GM19239 (cell line): ENCODE data around the gene NUDT3.
"Not testable (repeated sequence)": the region's sequence is repeated elsewhere in the genome, so short reads cannot be mapped to it uniquely, and the experiment has no call there.

Experiments
- DNase-seq: peaks from one replicate; pipeline ENCODE4 v3.0.0; 2011; ENCODE audit warnings: low spot score; ENCODE audit not compliant: insufficient read length
- FAIRE-seq: peaks from 2 replicates; lab custom pipeline; 2011; peaks lifted over from hg19 to GRCh38; lab: Jason Lieb, UNC

The NUDT3 gene

DNA sequence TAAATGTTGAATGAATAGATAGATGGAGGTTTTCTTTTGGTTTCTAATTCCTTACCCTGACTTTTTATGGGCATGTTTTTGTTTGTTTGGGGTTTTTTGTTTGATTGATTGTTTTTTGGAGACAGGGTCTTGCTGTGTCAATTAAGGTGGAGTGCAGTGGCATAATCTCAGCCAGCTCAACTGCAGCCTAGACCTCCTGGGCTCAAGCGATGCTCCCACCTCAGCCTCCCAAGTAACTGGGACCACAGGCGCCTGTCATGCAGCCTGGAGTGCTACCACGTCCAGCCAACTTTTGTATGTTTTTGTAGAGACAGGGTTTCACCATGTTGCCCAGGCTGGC, 1.5 kb upstream of the NUDT3 start:
- DNase-seq (no peak), FAIRE-seq (no peak)

DNA sequence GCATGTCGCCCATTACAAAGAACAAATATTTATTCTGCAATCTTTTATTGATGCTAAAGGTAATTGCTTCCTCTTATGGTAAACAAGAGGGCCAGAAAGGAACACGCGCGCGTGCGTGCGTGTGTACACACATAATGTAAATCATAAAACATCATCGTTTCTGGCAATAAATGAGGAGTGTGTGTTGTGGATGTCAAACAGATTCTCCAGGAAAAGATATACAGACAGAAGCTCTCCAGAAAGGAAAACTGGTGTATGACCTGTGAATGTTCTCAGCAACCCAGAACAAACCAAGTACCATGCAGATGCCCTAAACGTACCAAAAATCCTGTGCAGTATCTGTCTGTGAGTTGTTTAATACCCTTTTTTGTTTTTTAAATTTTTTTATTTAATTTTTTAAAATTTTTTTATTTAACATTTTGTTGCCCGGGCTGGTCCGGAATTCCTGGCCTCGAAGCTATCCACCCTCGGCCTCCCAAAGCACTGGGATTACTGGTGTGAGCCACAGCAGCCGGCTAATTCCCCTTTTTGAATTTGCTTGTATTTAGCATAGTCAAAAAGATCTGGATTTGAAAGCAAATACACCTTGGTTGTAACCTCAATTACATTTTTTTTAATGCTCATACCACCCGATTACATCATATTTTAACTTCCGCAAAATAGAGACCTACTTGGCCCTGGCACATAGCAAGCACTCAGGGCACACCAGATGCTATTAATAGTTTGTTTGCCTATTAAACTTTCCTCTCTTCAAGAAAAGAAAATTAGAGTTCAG, 909 bp upstream of the NUDT3 start:
- DNase-seq (no peak), FAIRE-seq (no peak)

DNA sequence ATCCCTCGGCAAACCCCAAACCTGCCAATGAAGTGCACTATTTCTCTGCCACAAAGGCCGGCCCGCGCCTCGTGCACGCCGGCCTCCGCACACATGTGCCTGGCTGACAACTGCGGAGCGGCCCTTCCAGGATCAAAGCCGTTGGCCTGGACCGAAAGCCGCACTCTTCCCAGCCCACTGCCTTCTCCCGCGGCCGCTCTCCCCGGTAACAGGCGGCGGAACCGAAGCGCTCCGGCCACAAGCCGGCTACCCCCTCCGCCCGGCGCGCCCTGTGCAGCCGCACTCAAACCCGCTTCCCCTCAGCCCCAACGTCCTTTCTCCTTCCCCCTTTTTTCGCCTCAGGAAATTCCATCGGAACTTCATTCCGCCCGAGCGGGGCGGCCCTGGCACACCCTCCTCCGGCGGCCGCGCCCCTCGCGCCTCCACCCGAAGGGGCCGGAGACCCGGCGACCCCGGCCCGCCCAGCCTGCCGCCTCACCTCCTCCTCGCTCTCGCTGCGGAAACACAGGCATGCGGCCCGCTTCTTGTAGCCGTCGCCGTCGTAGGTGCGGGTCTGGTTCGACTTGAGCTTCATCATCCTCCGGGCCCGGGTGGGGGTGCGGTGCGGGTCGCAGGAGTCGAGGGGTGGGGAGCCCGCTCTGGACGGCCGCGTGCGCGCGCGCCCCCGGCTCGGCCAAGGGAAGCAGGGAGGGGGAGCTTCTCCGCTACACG, 528 bp downstream of the NUDT3 start:
- FAIRE-seq = no peak
- peak; percentile 28 for DNase-seq

DNA sequence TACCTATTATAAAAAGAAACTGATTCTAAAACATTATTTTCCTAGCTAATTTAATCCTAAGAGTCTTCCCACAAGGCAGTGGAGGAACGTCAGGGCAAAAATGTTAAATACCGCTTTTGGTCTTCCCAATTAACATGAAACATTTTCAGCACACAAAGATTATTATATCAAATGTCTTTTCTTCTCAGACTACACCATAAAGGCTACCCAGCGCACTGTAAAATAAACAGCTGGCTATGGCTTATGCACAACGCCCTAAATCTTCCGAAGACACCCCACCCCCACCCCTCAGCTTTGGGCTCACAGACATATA, 1.0 kb downstream of the NUDT3 start:
- no peak for FAIRE-seq
- DNase-seq = no peak

DNA sequence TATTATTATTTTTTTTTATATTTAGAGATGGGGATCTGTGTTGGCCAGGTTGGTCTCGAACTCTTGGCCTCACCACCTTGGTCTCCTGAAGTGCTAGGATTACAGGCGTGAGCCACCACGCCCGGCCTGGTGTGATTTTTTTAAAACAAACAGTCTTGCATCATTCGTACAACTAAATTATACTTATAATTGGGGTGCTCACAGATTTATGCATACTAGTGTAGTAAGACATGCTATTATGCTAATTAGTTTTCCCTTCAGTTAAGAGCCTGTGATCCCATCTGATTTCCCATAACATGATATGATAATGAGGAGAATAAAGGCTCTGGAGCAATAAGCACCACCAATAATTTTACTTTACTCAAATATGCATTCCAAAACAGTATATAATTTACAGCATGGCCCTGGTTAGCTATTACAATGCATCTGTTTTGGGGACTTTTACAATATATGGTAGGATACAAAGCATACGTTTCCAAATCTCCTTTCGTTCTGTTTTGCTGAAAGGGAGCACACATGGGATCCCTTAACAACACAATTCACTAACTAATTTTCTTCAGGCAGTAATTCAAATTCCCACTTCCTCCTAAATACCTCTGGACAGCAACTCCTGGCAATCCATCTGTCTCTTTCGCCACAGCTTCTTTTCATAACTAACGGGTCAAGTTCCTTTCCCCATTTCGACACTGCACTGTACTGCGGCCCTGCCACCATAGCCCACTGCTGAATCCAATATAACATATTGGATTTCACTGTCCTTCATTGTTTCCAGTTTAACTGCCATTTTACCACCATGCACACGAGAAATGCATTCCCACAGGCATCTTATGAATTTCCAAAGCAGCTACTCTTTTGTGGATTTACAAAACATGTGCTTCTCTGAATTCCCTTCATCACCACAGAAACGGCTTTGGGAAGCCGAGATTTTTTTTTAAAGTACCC, 1.7 kb downstream of the NUDT3 start:
- FAIRE-seq = peak; percentile 39
- no peak for DNase-seq

DNA sequence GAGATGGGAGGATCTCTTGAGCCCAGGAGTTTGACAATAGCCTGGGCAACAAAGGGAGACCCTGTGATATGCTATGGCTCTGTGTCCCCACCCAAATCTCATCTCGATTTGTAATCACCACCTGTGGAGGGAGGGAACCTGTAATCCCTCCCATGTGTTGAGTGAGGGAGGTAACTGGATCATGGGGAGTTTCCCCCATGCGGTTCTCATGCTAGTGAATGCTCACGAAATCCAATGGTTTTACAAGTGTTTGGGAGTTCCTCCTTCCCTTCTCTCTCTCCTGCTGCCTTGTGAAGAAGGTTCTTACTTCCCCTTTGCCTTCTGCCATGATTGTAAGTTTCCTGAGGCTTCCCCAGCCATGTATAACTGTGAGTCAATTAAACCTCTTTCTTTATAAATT, 3.4 kb downstream of the NUDT3 start:
- FAIRE-seq (no peak), DNase-seq (no peak)

DNA sequence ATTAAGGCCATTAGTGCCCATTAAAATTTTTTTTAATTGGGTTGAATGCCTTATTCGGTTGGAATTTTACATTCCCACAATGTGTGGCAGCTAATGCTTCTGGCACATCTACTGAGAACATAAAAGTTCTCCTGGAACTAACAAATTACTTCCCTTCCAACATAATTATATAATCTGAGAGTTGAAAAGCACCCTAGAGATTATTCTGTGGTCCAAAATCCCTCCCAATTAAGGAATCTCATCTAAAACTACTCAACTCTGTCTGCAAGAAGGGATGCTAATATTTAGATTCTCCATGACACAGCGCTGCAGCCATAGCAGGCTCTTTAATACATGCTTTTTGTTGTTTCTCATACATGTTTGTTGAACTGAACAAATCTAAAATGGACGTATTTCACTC, 4.0 kb downstream of the NUDT3 start:
- no peak for DNase-seq
- no peak for FAIRE-seq

DNA sequence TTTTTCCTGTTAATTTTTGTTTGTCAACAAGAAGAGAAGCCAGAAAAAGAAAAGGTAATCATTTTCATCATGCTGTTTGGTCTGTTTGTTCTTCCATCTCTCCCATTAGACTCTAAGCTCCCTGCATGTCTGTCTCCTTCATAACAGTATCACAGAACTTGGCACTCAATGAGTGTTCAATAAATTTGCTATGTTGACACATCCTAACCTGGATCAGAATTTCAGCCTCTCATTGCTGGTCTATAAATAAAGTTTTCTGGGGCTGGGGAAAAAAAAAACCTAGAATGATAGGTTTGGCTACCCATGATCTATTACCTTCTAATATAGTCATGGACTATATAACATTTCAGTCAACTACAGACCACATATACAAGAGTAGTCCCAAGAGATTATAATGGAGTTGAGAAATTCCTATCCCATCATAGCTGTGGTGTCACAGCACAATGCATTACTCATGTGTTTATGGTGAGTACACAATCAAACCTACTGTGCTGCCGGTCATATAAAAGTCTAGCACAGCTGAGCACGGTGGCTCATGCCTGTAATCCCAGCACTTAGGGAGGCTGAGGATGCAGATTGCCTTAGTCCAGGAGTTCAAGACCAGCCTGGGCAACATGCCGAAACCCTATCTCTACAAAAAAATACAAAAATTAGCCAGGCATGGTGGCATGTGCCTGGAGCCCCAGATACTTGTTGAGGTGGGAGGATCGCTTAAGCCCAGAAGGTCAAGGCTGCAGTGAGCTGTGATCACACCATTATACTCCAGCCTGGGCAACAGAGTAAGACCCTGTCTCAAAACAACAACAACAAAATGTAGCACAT, 5.9 kb downstream of the NUDT3 start:
- FAIRE-seq (no peak), DNase-seq (no peak)

DNA sequence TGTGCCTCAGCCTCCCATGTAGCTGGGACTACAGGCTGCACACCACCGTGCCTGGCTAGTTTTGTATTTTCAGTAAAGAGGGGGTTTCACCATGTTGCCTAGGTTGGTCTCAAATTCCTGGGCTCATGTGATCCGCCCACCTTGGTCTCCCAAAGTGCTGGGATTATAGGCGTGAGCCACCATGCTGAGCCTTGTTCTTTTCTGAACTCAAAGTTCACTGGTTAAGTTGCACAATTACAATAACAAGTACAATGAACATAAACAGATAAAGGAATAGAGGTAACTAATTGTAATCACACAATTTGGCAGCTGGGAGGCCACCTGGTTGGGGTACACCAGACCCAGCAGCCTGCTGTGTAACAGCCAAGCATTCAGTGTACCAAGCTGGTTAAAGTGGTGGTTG, 6.7 kb downstream of the NUDT3 start:
- FAIRE-seq (no peak), DNase-seq (no peak)

DNA sequence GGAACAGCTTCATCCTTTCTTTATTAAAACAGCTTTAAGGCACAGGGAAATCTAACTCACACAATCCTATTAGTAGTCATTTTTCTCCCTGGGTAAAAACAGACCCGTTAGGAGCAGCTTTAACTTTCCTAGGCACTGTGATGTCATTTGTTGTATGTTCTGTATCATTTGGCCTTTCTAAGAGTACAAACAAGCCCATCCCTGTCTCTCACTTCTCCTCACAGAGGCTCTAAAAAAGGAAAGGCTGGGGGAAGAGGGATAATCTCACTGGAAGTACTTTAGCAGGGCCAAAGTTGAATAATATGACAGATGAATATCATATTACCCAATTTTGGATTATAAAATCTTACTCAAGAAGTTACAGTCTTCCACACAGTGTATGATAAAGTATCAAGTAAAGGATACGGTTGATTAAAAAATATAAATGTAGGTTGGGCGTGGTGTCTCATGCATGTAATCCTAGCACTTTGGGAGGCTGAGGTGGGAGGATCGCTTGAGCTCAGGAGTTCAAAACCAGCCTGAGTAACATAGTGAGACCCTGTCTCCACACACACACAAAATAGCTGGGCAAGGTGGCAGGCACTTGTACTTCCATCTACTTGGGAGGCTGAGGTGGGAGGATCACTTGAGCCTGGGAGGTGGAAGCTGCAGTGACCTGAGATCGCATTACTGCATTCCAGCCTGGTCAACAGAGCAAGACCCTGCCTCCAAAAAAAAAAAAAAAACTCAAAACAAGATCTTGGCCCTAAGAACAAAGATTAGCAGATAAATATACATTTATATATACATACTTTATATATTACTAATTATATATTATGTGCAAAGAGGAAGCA, 7.9 kb downstream of the NUDT3 start:
- no peak for DNase-seq
- no peak for FAIRE-seq

DNA sequence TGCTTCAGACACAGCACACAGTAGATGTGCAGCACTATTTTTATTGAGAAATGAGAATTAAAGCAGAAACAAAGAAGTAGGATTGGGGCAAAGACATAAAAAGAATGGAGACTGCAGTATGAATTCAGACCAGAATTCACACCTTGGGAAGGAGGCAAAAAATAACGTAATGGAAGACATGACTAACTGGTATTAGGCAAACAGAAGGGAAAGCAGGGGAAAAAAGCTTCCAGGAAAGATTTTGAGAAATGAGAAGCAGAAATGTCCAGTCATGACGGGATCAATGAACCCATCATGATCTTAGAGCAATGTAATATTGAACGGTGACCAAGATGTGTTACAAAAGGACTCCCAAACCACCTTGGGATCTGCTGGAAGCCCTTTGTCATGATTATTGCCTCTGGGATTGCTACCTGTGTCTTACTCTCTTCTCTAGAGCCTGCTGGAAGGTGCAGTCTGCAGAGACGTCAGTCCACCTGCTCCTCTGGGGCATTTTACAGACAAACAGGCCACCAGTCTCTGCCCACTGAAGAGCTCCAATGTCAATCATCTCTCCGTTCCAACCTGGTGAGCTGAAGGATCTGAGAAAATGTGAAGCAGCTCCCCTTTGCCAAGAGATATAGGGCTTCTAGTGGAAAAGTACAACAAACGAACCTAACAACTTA, 8.7 kb downstream of the NUDT3 start:
- FAIRE-seq = no peak

DNA sequence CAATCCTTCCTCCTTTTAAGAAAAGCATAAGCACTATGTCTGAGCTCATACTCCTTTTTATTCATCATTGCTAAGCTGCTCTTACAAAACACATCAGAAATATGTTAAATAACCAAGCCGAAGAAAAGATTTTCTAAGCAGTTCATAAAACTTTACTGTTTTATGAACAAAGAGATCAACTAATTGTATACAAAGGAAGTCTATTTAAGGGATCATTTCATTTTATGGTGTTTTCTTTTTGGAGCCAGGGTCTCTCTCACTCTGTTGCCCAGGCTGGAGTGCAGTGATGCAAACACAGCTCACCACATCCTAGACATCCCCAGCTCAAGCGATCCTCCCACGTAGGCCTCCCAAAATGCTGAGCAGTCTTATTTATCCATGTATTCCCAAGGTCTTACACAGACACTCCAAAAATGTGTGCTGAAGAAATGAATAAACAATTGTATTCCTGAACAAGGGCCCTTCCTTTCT, 9.3 kb downstream of the NUDT3 start:
- DNase-seq = no peak

More for the DNA sequence above, 8.7 kb downstream of the NUDT3 start:
- DNase-seq = no peak

DNA sequence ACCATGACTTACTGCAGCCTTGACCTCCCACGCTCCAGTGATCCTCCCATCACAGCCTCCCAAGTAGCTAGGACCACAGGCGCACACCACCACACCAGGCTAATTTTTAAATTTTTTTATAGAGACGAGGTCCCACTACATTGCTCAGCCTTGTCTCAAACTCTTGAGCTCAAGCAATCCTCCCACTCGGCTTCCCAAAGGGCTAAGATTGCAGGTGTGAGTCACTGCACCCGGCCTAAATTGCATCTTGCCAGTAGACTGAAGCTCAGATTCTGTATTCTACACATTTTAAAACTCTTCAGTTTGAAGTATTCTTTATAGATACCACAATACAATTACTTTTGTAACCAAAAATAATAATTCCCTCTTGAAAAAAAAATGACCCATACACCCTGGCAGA, 11.4 kb downstream of the NUDT3 start:
- DNase-seq = no peak
- no peak for FAIRE-seq

More for the DNA sequence above, 9.3 kb downstream of the NUDT3 start:
- no peak for FAIRE-seq

DNA sequence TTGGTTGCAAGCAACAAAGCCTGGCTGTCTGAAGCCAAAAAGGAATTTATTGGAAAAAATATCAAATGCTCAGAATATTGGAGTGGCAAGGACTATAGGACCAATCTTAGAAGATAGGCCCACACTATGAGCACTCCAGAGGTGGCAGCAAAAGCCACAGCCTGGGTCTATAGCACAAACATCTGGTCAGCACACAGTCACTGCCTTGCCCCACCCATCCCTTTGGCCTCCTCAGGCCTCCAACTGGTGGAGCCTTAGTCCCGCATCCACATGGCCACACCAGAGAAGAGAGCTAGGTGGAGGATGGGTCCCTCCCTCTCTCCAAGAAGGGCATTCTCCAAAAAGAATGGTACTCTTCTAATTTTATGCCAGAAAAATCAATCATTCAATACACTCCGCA, 14.0 kb downstream of the NUDT3 start:
- no peak for FAIRE-seq
- DNase-seq = no peak

DNA sequence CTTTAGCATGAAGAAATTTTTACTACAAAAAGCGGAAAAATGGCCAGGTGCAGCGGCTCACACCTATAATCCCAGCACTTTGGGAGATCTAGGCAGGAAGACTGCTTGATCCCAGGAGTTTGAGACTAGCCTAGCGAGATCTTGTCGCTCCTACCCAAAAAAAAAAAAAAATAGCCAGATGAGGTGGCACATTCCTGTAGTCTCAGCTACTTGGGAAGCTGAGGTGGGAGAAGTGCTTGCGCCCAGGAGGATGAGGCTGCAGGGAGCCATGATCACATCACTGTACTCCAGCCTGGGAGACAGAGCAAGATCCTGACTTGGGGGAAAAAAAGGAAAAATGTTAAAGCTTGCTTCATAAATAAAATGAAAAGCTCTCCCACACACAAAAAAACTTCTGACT, 14.5 kb downstream of the NUDT3 start:
- FAIRE-seq (no peak), DNase-seq (no peak)

DNA sequence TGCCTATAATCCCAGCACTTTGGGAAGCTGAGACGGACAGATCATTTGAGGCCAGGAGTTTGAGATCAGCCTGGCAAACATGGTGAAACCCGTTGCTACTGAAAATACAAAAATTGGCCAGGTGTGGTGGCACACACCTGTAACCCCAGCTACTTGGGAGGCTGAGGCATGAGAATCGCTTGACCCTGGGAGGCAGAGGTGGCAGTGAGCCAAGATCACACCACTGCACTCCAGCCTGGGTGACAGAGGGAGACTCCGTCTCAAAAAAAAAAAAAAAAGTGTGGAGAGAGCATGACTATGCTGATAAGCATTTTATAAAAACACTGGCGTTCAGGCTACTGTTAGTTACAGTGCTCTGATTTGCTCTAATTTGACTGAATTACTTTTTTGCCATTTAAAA, 14.9 kb downstream of the NUDT3 start:
- not testable (repeated sequence) for FAIRE-seq, DNase-seq

DNA sequence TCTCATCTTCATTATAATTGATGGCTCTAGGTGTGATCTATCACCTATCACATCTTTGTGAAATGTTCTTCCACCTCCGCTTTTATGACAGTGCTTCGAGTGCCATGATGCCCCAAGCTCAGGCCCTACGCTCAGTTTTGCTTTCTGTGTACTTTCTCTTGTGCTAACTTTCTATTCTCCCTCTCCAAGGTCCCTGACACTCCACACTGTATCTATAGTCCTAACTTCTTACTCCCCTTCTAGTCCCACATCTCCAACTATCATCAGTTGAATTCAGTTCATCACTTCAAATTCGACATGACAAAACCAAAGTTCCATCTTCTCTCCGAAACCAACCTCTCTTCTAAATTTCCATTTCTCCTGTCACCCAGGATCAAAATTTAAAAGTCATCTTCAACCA, 16.6 kb downstream of the NUDT3 start:
- FAIRE-seq = no peak
- no peak for DNase-seq

DNA sequence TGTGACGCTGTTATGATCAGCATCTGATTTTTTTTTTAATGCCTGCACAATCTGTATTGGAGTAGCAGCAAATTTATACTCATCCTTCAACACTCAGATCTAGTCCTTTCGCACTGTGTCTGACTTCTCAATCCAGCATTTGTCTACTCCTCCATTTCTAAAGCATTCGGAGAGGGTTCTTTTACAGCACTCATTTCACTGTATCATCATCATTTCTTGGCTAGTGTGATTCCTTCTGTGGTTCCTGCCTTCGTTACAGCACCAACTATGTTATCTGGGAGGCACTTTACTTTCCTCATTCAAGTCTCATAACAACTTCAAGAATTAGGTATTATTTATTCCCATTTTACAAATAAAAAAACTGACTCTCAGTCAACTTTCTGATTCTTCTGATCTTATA, 18.0 kb downstream of the NUDT3 start:
- no peak for FAIRE-seq
- no peak for DNase-seq

DNA sequence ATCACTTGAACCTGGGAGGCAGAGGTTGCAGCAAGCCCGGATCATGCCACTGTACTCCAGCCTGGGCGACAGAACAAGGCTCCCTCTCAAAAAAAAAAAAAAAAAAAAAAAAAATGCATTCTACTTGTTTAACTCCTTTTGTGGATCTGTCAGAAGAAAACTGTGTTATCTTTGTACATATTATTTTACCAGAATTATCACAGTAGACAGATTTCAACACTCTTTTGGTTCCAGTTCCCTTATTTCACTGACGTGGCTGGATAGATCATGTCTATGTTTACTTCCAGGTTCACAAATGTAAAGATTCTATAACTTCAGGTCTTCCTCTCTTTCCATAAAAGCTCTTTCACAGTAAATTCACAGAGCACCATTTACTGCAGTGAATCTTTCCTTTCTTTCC, 18.4 kb downstream of the NUDT3 start:
- DNase-seq = no peak
- no peak for FAIRE-seq
